Spleen (tissue), 11 donors: Measurements from ENCODE around the gene PLD5. TPM values are rescaled to one million over a fixed set of nuclear protein-coding genes. Genes with fewer than 3 reads are reported as not detected.

Source experiments
- DNase-seq: peaks from one replicate; pipeline ENCODE4 v3.0.0-alpha.2; 2020
- H3K27ac ChIP-seq, 8 donors: fragments of 200-600 bp; sonication (generic) in 7 of 8; 1 replicate in 4 of 8; 2 replicates in 4 of 8; pipeline versions ENCODE4 v1.5.0 to v1.8.0; 2016 to 2021; ENCODE audit warnings: inconsistent platforms in 4 of 8, mild to moderate bottlenecking in 4 of 8, moderate library complexity in 1 of 8
- H3K27me3 ChIP-seq, 7 donors: fragments of 200-600 bp; sonication (generic) in 6 of 7; replicated peaks in 1 of 7; 1 replicate in 4 of 7; 2 replicates in 3 of 7; pipeline versions ENCODE4 v1.5.0 to v1.8.0; 2016 to 2021; ENCODE audit warnings: inconsistent platforms in 3 of 7, mild to moderate bottlenecking in 1 of 7
- H3K36me3 ChIP-seq, 6 donors: fragments of 200-600 bp; sonication (generic) in 5 of 6; 1 replicate in 4 of 6; 2 replicates in 2 of 6; pipeline versions ENCODE4 v1.5.0 to v1.8.0; 2016 to 2021; ENCODE audit warnings: inconsistent platforms in 2 of 6
- H3K4me1 ChIP-seq, 6 donors: fragments of 200-600 bp; sonication (generic) in 5 of 6; 1 replicate in 3 of 6; 2 replicates in 3 of 6; pipeline versions ENCODE4 v1.5.0 to v1.8.0; 2016 to 2021; ENCODE audit warnings: inconsistent platforms in 3 of 6
- H3K4me3 ChIP-seq, 8 donors: fragments of 200-600 bp; sonication (generic) in 7 of 8; 1 replicate in 4 of 8; 2 replicates in 4 of 8; pipeline versions ENCODE4 v1.5.0 to v1.8.0; 2016 to 2021; ENCODE audit warnings: inconsistent platforms in 4 of 8, mild to moderate bottlenecking in 4 of 8, moderate library complexity in 2 of 8
- H3K9me3 ChIP-seq, 8 donors: fragments of 200-600 bp; sonication (generic) in 7 of 8; 1 replicate in 4 of 8; 2 replicates in 4 of 8; pipeline versions ENCODE4 v1.5.0 to v1.8.0; 2016 to 2021; ENCODE audit warnings: inconsistent platforms in 4 of 8
- CTCF ChIP-seq, 11 experiments: fragments of 200-600 bp in 7 of 11; fragments of 450-650 bp in 4 of 11; sonication (generic) in 4 of 11; IDR thresholded peaks in 8 of 11; conservative IDR thresholded peaks in 3 of 11; 1 replicate in 7 of 11; 2 replicates in 4 of 11; pipeline versions ENCODE4 v1.4.0 to v1.8.0; 2016 to 2021; ENCODE audit warnings: antibody characterized with exemption in 11 of 11, inconsistent platforms in 4 of 11, mild to moderate bottlenecking in 1 of 11
- POLR2A ChIP-seq, 3 donors: fragments of 450-650 bp; IDR thresholded peaks; one replicate each; pipeline ENCODE4 v1.5.1; 2017; ENCODE audit warnings: antibody characterized with exemption in 3 of 3, mild to moderate bottlenecking in 1 of 3
- POLR2AphosphoS5 ChIP-seq, 3 donors: sonication (generic); formaldehyde crosslinking; IDR thresholded peaks; one replicate each; pipeline ENCODE4 v1.5.1; 2017; ENCODE audit warnings: antibody characterized with exemption in 3 of 3
- WGBS, 5 donors: extraction: QIAGEN DNeasy Blood & Tissue Kit in 3 of 5; methylation state at CpG; one replicate each; pipeline versions ENCODE4 v1.1.5 to v1.1.7; 2013 to 2018; 5-methylcytosine and 5-hydroxymethylcytosine counted together
- intact Hi-C: fragments of 100-400 bp; cut with DNase I; formaldehyde crosslinking; loops from one replicate; pipeline ENCODE4 v1.15.0; 2023; ENCODE audit warnings: low total_unique reads
- polyA plus RNA-seq, 3 donors: library from polyadenylated mRNA; stranded (reverse); fragments of 200-250 nt; gene quantifications; one replicate each; pipeline ENCODE4 v1.2.1, GENCODE V29; 2013
- total RNA-seq, 7 donors: library from RNA; depleted of rRNA in 3 of 7; stranded (reverse); fragments of >200 nt in 3 of 7; fragmentation: NEBNext Ultra II Directional in 4 of 7; extraction: Animal tissue kit (Norgen Biotek cat#: 25700) in 4 of 7; gene quantifications; one replicate each; pipeline versions ENCODE4 v1.1.0 to v1.2.1, GENCODE V29; 2016 to 2021
- donor health status: healthy with polysubstance abuse.
- donor health status: DM: no; HTN: no; CAD: no; lungs with moderate emphysema.
- donor health status: DM: no; HTN: no; CAD: no.
- donor health status: Bipolar disorder and iron deficiency.
- donor health status: healthy.
- donor health status: DM: no; HTN: no; CAD: no.
- donor health status: DM: yes; HTN: yes; CAD: no.

The PLD5 gene
- total and polyA plus RNA-seq, 10 donors = 0.17 to 1.0 (median 0.44) TPM; not detected in 1

DNA sequence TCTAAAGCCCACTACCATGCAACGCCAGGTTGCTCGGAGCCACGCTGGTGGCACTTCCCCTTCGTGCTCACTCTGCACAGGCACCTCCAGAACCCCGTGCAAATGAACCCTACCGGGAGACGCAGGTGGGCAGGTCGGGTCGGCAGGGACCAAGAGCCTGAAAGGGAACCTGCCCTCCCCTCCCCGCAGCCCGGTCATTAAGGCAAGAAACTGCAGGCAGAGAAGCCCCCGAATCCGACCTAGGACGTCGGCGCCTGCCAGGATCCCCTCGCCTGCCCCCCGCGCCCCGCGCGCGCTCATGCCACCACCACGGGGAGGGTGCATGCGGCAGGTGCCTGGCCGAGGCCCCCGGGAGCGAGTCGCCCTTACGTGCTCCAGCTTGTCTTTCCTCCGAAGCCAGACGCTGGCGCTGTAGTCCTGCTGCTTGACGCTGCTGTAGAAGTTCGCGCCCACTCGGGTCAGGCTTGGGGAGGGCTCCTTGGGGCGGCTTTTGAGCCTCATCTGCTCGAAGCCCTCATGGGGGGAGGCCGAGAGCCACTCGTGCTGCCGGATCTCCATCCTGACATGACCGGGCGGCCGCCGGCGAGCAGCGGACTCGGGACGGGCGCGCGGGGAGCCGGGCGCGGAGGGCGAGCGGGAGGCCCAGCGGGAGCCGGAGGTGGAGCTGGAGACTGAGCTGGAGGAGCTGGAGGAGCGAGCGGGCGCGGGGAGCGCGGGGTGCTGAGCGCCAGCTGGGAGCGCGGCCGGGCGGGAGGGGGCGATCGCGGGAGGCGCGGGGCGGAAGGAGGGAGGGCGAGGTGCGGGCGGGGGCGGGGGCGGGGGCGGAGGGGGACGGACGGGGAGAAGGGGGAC lies 552 bp downstream of the PLD5 start:
- 2 to 7% (median 4%) methylated on average over 25 to 79 of the region's 85 CpGs for WGBS, 5 donors
- Histone ChIP-seq H3K4me3 (peak overlapping the region; percentile 25 to 69 (median 42)), H3K36me3 (no peaks in the 10 kb centered on the region), H3K4me1 (peaks cover 8 to 32% (median 19%) of the 10 kb centered on the region in 6 donors), H3K27ac (no peak overlapping the region), H3K27me3 (peaks cover 0 to 70% (median 42%) of the 10 kb centered on the region in 7 donors), H3K9me3 (no peaks in the 10 kb centered on the region)
- intact Hi-C loops = no loop called here
- TF ChIP-seq POLR2A (IDR thresholded peaks at IDR 0.05) (no peak), POLR2AphosphoS5 (IDR thresholded peaks at IDR 0.05) (no peak), CTCF (IDR thresholded peaks at IDR 0.05 in 8 of 11, conservative IDR thresholded peaks at IDR 0.05 in 3 of 11) (no peak)
- DNase-seq = peak; percentile 78

DNA sequence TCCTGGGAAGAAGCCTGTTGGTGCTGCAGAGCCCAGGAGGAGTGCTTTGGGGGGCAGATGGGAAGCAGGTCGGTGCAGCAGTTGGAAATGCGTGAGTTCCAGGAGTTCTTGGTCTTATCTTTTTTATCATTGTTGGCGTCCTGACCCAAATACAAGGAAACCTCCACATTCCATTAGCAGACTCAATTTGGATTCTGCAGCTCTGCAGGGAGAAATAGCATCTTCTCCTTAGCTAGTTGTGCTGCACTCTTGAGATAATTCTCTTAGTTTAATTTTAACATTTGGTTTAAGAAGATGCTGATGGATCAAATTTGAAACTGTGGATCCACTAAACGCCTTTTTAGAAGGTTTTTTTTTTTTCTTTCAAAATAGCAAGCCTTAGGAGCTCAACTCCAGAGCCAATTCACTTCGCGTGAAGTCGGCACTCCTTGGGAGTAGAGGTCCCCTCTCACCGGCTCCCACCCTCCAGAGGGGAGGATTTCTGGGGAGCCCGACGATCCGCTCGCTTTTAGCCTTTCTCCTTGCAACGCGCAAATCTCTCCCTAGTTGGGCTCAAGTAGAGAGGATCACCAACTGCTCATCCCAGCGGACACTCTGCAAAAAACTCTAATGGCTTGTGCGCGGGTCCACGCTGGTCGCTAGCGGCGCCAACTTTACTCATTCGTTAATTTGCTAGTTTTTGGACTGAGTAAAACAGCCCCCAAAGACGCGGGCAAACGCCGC lies 1.3 kb downstream of the PLD5 start:
- no peak for DNase-seq
- no peak overlapping the region for H3K27ac ChIP-seq
- WGBS, 5 donors = 3 to 8% (median 5%) methylated on average over 26 of the region's 26 CpGs
- H3K27me3 ChIP-seq = peaks cover 0 to 70% (median 42%) of the 10 kb centered on the region in 7 donors
- no peaks in the 10 kb centered on the region for H3K9me3 ChIP-seq
- TF ChIP-seq POLR2AphosphoS5 (IDR thresholded peaks at IDR 0.05) (no peak), CTCF (IDR thresholded peaks at IDR 0.05 in 8 of 11, conservative IDR thresholded peaks at IDR 0.05 in 3 of 11) (no peak), POLR2A (IDR thresholded peaks at IDR 0.05) (no peak)
- intact Hi-C loops = no loop called here
- H3K4me1 ChIP-seq = peaks cover 8 to 32% (median 19%) of the 10 kb centered on the region in 6 donors
- H3K36me3 ChIP-seq = no peaks in the 10 kb centered on the region
- H3K4me3 ChIP-seq = peak overlapping the region in 6 of 8 donors; percentile 39 to 69 (median 44)

- WGBS, 5 donors = 45 to 60% (median 54%) methylated on average over 6 of the region's 6 CpGs
- H3K4me3 ChIP-seq = no peak overlapping the region
These were observed 2.1 kb downstream of the PLD5 start for GRCh38 chr1:242522304-242522945.

More at GRCh38 chr1:242522304-242522945, 2.1 kb downstream of the PLD5 start:
- Histone ChIP-seq H3K27me3 (peaks cover 0 to 70% (median 42%) of the 10 kb centered on the region in 7 donors), H3K4me1 (peaks cover 8 to 32% (median 19%) of the 10 kb centered on the region in 6 donors), H3K36me3 (no peaks in the 10 kb centered on the region), H3K27ac (no peak overlapping the region), H3K9me3 (peaks cover 0 to under 1% (median 0%) of the 10 kb centered on the region in 8 donors)
- intact Hi-C loops = no loop called here
- DNase-seq = no peak
- TF ChIP-seq POLR2A (IDR thresholded peaks at IDR 0.05) = no peak
- no peak for TF ChIP-seq POLR2AphosphoS5 (IDR thresholded peaks at IDR 0.05)
- no peak for TF ChIP-seq CTCF (IDR thresholded peaks at IDR 0.05 in 8 of 11, conservative IDR thresholded peaks at IDR 0.05 in 3 of 11)
